Breast epithelium (tissue), 4 donors: ENCODE results near the gene TRAPPC2B. TPM values are rescaled to one million over a fixed set of nuclear protein-coding genes. Genes with fewer than 3 reads are reported as not detected.

Source experiments
- DNase-seq, 2 donors: peaks; one replicate each; pipeline ENCODE4 v3.0.0-alpha.2; 2019; ENCODE audit warnings: low spot score in 2 of 2
- H3K27ac ChIP-seq, 2 donors: fragments of 200-600 bp; sonication (generic) in 1 of 2; one replicate each; pipeline ENCODE4 v1.5.1; 2016 to 2019; ENCODE audit warnings: mild to moderate bottlenecking in 1 of 2
- H3K27me3 ChIP-seq, 2 donors: fragments of 200-600 bp; sonication (generic) in 1 of 2; one replicate each; pipeline versions ENCODE4 v1.5.1 to v1.6.0; 2017 to 2019; ENCODE audit warnings: control low read depth in 1 of 2, mild to moderate bottlenecking in 1 of 2
- H3K36me3 ChIP-seq: fragments of 200-600 bp; one replicate; pipeline ENCODE4 v1.5.1; 2019
- H3K4me1 ChIP-seq, 2 donors: fragments of 200-600 bp; sonication (generic); one replicate each; pipeline ENCODE4 v1.5.1; 2016 to 2019; ENCODE audit warnings: control low read depth in 1 of 2
- H3K4me3 ChIP-seq, 3 donors: fragments of 200-600 bp; sonication (generic); 1 replicate in 2 of 3; 2 replicates in 1 of 3; pipeline ENCODE4 v1.5.1; 2016 to 2019; ENCODE audit warnings: mild to moderate bottlenecking in 3 of 3, moderate library complexity in 2 of 3
- H3K9me3 ChIP-seq, 2 donors: fragments of 200-600 bp; sonication (generic) in 1 of 2; one replicate each; pipeline ENCODE4 v1.5.1; 2016 to 2019; ENCODE audit warnings: control low read depth in 1 of 2
- CTCF ChIP-seq, 3 donors: fragments of 450-650 bp; IDR thresholded peaks; one replicate each; pipeline ENCODE4 v1.5.1; 2016 to 2017; ENCODE audit warnings: antibody characterized with exemption in 3 of 3, mild to moderate bottlenecking in 3 of 3, moderate library complexity in 3 of 3
- POLR2A ChIP-seq: fragments of 450-650 bp; IDR thresholded peaks from one replicate; pipeline ENCODE4 v1.6.1; 2016; ENCODE audit warnings: antibody characterized with exemption, mild to moderate bottlenecking, moderate library complexity
- POLR2AphosphoS5 ChIP-seq, 3 donors: sonication (generic); formaldehyde crosslinking; IDR thresholded peaks; one replicate each; pipeline ENCODE4 v1.6.1; 2017; ENCODE audit warnings: antibody characterized with exemption in 3 of 3
- intact Hi-C: fragments of 100-400 bp; cut with DNase I; formaldehyde crosslinking; loops from one replicate; pipeline ENCODE4 v1.15.1; 2023; ENCODE audit warnings: low total_unique reads
- total RNA-seq, 3 donors: library from RNA; depleted of rRNA; stranded (reverse); fragments of >200 nt; gene quantifications; one replicate each; pipeline ENCODE4 v1.1.0, GENCODE V29; 2016

The TRAPPC2B gene
- total RNA-seq, 3 donors from 2014 or later = 16.7 to 23.2 (median 20.2) TPM

- H3K36me3 ChIP-seq = no peaks in the 10 kb centered on the region
- H3K4me3 ChIP-seq = no peak overlapping the region
- H3K4me1 ChIP-seq = no peaks in the 10 kb centered on the region
- H3K27ac ChIP-seq = no peak overlapping the region
- peak; percentile 24 to 62 for DNase-seq
- intact Hi-C loops = no loop called here
- H3K9me3 ChIP-seq = peaks cover 21 to 31% of the 10 kb centered on the region in 2 donors
- no peaks in the 10 kb centered on the region for H3K27me3 ChIP-seq
- TF ChIP-seq CTCF (IDR thresholded peaks at IDR 0.05) = peak in 2 of 3 donors; percentile 40 to 43
- TF ChIP-seq POLR2A = no peak
- no peak for TF ChIP-seq POLR2AphosphoS5 (IDR thresholded peaks at IDR 0.05)
These were observed 43.3 kb downstream of the TRAPPC2B start for GRCh38 chr19:57406516-57407123.

GRCh38 chr19:57410877-57411671 lies 47.7 kb downstream of the TRAPPC2B start, which contains the start of gene ZNF17:
Gene ZNF17, plus strand, starts transcription at chr19:57411161. Its CDS starts 2,455 bp downstream, at chr19:57413616.
- Histone ChIP-seq H3K4me3 (peak within 1 kb of the TSS; percentile 90 to 99 (median 93)), H3K4me1 (peaks cover 4 to 5% of the 10 kb centered on the region in 2 donors), H3K27me3 (no peaks in the 10 kb centered on the region), H3K9me3 (peaks cover 0 to 24% of the 10 kb centered on the region in 2 donors), H3K27ac (peak within 1 kb of the TSS; percentile 73 to 76), H3K36me3 (peaks cover 5% of the 10 kb centered on the region)
- TF ChIP-seq POLR2A (no peak), CTCF (IDR thresholded peaks at IDR 0.05) (no peak), POLR2AphosphoS5 (IDR thresholded peaks at IDR 0.05) (peak; percentile 21 to 43 (median 25))
- DNase-seq = peak; percentile 91 to 92
- intact Hi-C loops = no loop called here

Other genes with a start within 250 kb of the TRAPPC2B start
- not detected for gene USP29, start 243.6 kb upstream of the TRAPPC2B start, total RNA-seq
- not detected for gene ZIM3, start 218.3 kb upstream of the TRAPPC2B start, total RNA-seq
- not detected for gene DUXA, start 196.1 kb upstream of the TRAPPC2B start, total RNA-seq
- gene ZNF264, start 172.1 kb upstream of the TRAPPC2B start, total RNA-seq = 10 to 100 TPM; 29.2 to 66.2 (median 47.4) TPM
- gene AURKC, start 132.5 kb upstream of the TRAPPC2B start, total RNA-seq = 1 to 10 TPM in 2 of 3 donors, under 1 TPM in 1; 0.64 to 3.4 (median 1.3) TPM
- gene ZNF805, start 122.9 kb upstream of the TRAPPC2B start, total RNA-seq = 10 to 100 TPM; 17.0 to 29.9 (median 19.8) TPM
- gene ZNF460, start 83.1 kb upstream of the TRAPPC2B start, total RNA-seq = 100 to 1,000 TPM in 1 of 3 donors, 10 to 100 TPM in 2; 70.2 to 123 (median 88.5) TPM
- 10 to 100 TPM in 1 of 3 donors, 1 to 10 TPM in 2; 6.7 to 14.8 (median 8.5) TPM for gene ZNF543, start 43.1 kb upstream of the TRAPPC2B start, total RNA-seq
- 10 to 100 TPM in 1 of 3 donors, 1 to 10 TPM in 2; 7.5 to 13.6 (median 8.2) TPM for gene ZNF304, start 12.3 kb upstream of the TRAPPC2B start, total RNA-seq
- 1 to 10 TPM; 1.6 to 3.8 (median 2.4) TPM for gene ZNF547, start within 50 bp of the TRAPPC2B start, total RNA-seq
- gene ZNF548, start 26.3 kb downstream of the TRAPPC2B start, total RNA-seq = 10 to 100 TPM; 23.6 to 34.5 (median 31.8) TPM
- gene ZNF17, start 47.6 kb downstream of the TRAPPC2B start, total RNA-seq = 10 to 100 TPM; 10.5 to 22.0 (median 11.2) TPM
- 10 to 100 TPM in 1 of 3 donors, 1 to 10 TPM in 2; 3.4 to 11.1 (median 8.5) TPM for gene ZNF749, start 71.8 kb downstream of the TRAPPC2B start, total RNA-seq
- 1 to 10 TPM in 2 of 3 donors, under 1 TPM in 1; 0.96 to 2.5 (median 2.0) TPM for gene VN1R1, start 93.6 kb downstream of the TRAPPC2B start, total RNA-seq
- gene ZNF772, start 114.0 kb downstream of the TRAPPC2B start, total RNA-seq = 10 to 100 TPM in 2 of 3 donors, 1 to 10 TPM in 1; 8.5 to 26.9 (median 19.7) TPM
- gene ZNF419, start 124.2 kb downstream of the TRAPPC2B start, total RNA-seq = 10 to 100 TPM; 10.2 to 13.0 (median 12.5) TPM
- 10 to 100 TPM in 2 of 3 donors, 1 to 10 TPM in 1; 9.3 to 26.2 (median 12.8) TPM for gene ZNF773, start 136.4 kb downstream of the TRAPPC2B start, total RNA-seq
- gene ZNF549, start 163.8 kb downstream of the TRAPPC2B start, total RNA-seq = 10 to 100 TPM in 1 of 3 donors, 1 to 10 TPM in 2; 3.7 to 11.6 (median 7.9) TPM
- 10 to 100 TPM in 2 of 3 donors, 1 to 10 TPM in 1; 5.4 to 15.5 (median 15.1) TPM for gene ZNF550, start 196.3 kb downstream of the TRAPPC2B start, total RNA-seq
- gene ZNF416, start 215.4 kb downstream of the TRAPPC2B start, total RNA-seq = 1 to 10 TPM; 2.7 to 6.4 (median 6.2) TPM
- 1 to 10 TPM; 2.2 to 8.9 (median 6.9) TPM for gene ZIK1, start 220.6 kb downstream of the TRAPPC2B start, total RNA-seq
- gene ZNF530, start 236.3 kb downstream of the TRAPPC2B start, total RNA-seq = 1 to 10 TPM; 2.9 to 6.9 (median 5.3) TPM